Epithelial cell of prostate (primary cell): Measurements from ENCODE around the gene F5.
A peak's percentile ranks its signal among the peaks of the same experiment; 100 is the strongest.
"Not testable (repeated sequence)": the region's sequence is repeated elsewhere in the genome, so short reads cannot be mapped to it uniquely, and the experiment has no call there.

Experiments
- DNase-seq: peaks from one replicate; pipeline ENCODE4 v3.0.0-alpha.2; 2011; ENCODE audit warnings: low read depth, low spot score
- H3K27ac ChIP-seq: fragments of 450-650 bp; 2 replicates; pipeline ENCODE4 v1.5.1; 2017; ENCODE audit warnings: mild to moderate bottlenecking

Gene F5

GRCh38 chr1:169514566-169515270, 71.6 kb downstream of the F5 start:
- H3K27ac ChIP-seq = no peak overlapping the region
- no peak for DNase-seq

- no peak overlapping the region for H3K27ac ChIP-seq
- DNase-seq = no peak
These were observed 73.1 kb downstream of the F5 start for GRCh38 chr1:169513208-169513607.

- DNase-seq = peak; percentile 53
These were observed 74.8 kb downstream of the F5 start for GRCh38 chr1:169511316-169512005.

GRCh38 chr1:169510060-169510459, 76.2 kb downstream of the F5 start:
- H3K27ac ChIP-seq = no peak overlapping the region
- no peak for DNase-seq

More at GRCh38 chr1:169511316-169512005, 74.8 kb downstream of the F5 start:
- peak overlapping the region; percentile 57 for H3K27ac ChIP-seq

- DNase-seq = no peak
- no peak overlapping the region for H3K27ac ChIP-seq
These were observed 76.9 kb downstream of the F5 start for GRCh38 chr1:169509354-169509753.

- no peak for DNase-seq
- no peak overlapping the region for H3K27ac ChIP-seq
These were observed 77.6 kb downstream of the F5 start for GRCh38 chr1:169508432-169509338.

- H3K27ac ChIP-seq = no peak overlapping the region
These were observed 78.9 kb downstream of the F5 start for GRCh38 chr1:169507413-169507812.

GRCh38 chr1:169503601-169504000, 82.7 kb downstream of the F5 start:
- not testable (repeated sequence) for DNase-seq

More at GRCh38 chr1:169507413-169507812, 78.9 kb downstream of the F5 start:
- no peak for DNase-seq

GRCh38 chr1:169499807-169500206, 86.5 kb downstream of the F5 start:
- DNase-seq = no peak
- H3K27ac ChIP-seq = no peak overlapping the region

More at GRCh38 chr1:169503601-169504000, 82.7 kb downstream of the F5 start:
- not testable (repeated sequence) for H3K27ac ChIP-seq

- peak overlapping the region; percentile 15 for H3K27ac ChIP-seq
- no peak for DNase-seq
These were observed 89.0 kb downstream of the F5 start for GRCh38 chr1:169497317-169497716.

GRCh38 chr1:169495916-169496315, 90.4 kb downstream of the F5 start:
- DNase-seq = no peak
- H3K27ac ChIP-seq = peak overlapping the region; percentile 75

GRCh38 chr1:169495046-169495775, 91.1 kb downstream of the F5 start:
- peak overlapping the region; percentile 75 for H3K27ac ChIP-seq
- DNase-seq = no peak

- peak overlapping the region; percentile 75 for H3K27ac ChIP-seq
- no peak for DNase-seq
These were observed 91.9 kb downstream of the F5 start for GRCh38 chr1:169494343-169494742.

GRCh38 chr1:169493251-169493650, 93.0 kb downstream of the F5 start:
- DNase-seq = no peak
- H3K27ac ChIP-seq = no peak overlapping the region

- DNase-seq = no peak
- no peak overlapping the region for H3K27ac ChIP-seq
These were observed 94.4 kb downstream of the F5 start for GRCh38 chr1:169491845-169492281.

GRCh38 chr1:169488157-169488556, 98.1 kb downstream of the F5 start:
- H3K27ac ChIP-seq = no peak overlapping the region
- DNase-seq = no peak

GRCh38 chr1:169487561-169487960, 98.7 kb downstream of the F5 start:
- H3K27ac ChIP-seq = no peak overlapping the region
- DNase-seq = no peak

GRCh38 chr1:169487133-169487532, 99.1 kb downstream of the F5 start:
- DNase-seq = no peak
- H3K27ac ChIP-seq = peak overlapping the region; percentile 95

- H3K27ac ChIP-seq = peak overlapping the region; percentile 95
- no peak for DNase-seq
These were observed 99.8 kb downstream of the F5 start for GRCh38 chr1:169486281-169487051.
